Breast epithelium (tissue), 3 donors: ENCODE measurements around the gene ERMARD.

Source experiments
- CTCF ChIP-seq, 3 donors: fragments of 450-650 bp; IDR thresholded peaks; one replicate each; pipeline ENCODE4 v1.5.1; 2016 to 2017; ENCODE audit warnings: antibody characterized with exemption in 3 of 3, mild to moderate bottlenecking in 3 of 3, moderate library complexity in 3 of 3
- POLR2A ChIP-seq: fragments of 450-650 bp; IDR thresholded peaks from one replicate; pipeline ENCODE4 v1.6.1; 2016; ENCODE audit warnings: antibody characterized with exemption, mild to moderate bottlenecking, moderate library complexity
- POLR2AphosphoS5 ChIP-seq, 3 donors: sonication (generic); formaldehyde crosslinking; IDR thresholded peaks; one replicate each; pipeline ENCODE4 v1.6.1; 2017; ENCODE audit warnings: antibody characterized with exemption in 3 of 3

GRCh38 chr6:169709293-169709692 lies 42.1 kb upstream of the ERMARD start:
- TF ChIP-seq CTCF (IDR thresholded peaks at IDR 0.05) (no peak), POLR2A (no peak), POLR2AphosphoS5 (IDR thresholded peaks at IDR 0.05) (no peak)
